Heart left ventricle (tissue), 13 donors: ENCODE results near the gene CMTM3.

Experiments
- CTCF ChIP-seq, 12 donors: fragments of 200-600 bp; sonication (generic) in 4 of 12; IDR thresholded peaks; one replicate each; pipeline versions ENCODE4 v1.5.0 to v1.8.0; 2018 to 2022; ENCODE audit warnings: antibody characterized with exemption in 12 of 12, mild to moderate bottlenecking in 5 of 12
- POLR2A ChIP-seq, 2 donors: fragments of 450-650 bp; IDR thresholded peaks; one replicate each; pipeline ENCODE4 v1.6.1; 2017; ENCODE audit warnings: antibody characterized with exemption in 2 of 2, mild to moderate bottlenecking in 2 of 2, moderate library complexity in 2 of 2
- donor health status: ischemic (EF 13 %, LVEDD 7.1; RV severe dilation, severe dysfunction).
- donor health status: DM: no; HTN: yes; CAD: no.
- donor health status: DM: no; HTN: no; CAD: no.
- donor health status: ischemic (EF 25% LVEDD 6.9; RV normal size, moderate dysfunction).
- donor health status: ischemic (EF 25% LVEDD 5.7; RV mildly dilated, moderate dysfunction).
- donor health status: ischemic (EF 35%, LVEDD 5.7; RV mildly dilated, moderate dysfunction).
- donor health status: nonischemic (EF 11% LVEDD 7.7; RV severe dilation, severe dysfunction).
- donor health status: DM: yes; HTN: yes; CAD: no.
- donor health status: PGD.
- donor health status: ischemic (EF 29% LVEDD 5.4; RV normal size, mild dysfunction).
- donor health status: nonischemic (EF 23%, LVEDD 6.1; RV moderate dilation, normal function).

GRCh38 chr16:66578651-66579531, 25.6 kb upstream of the CMTM3 start, which contains the start of gene CMTM2:
- TF ChIP-seq POLR2A (IDR thresholded peaks at IDR 0.05) (no peak), CTCF (IDR thresholded peaks at IDR 0.05) (no peak)
